Measurements from ENCODE around the gene MUC5AC.

Gene MUC5AC

DNA sequence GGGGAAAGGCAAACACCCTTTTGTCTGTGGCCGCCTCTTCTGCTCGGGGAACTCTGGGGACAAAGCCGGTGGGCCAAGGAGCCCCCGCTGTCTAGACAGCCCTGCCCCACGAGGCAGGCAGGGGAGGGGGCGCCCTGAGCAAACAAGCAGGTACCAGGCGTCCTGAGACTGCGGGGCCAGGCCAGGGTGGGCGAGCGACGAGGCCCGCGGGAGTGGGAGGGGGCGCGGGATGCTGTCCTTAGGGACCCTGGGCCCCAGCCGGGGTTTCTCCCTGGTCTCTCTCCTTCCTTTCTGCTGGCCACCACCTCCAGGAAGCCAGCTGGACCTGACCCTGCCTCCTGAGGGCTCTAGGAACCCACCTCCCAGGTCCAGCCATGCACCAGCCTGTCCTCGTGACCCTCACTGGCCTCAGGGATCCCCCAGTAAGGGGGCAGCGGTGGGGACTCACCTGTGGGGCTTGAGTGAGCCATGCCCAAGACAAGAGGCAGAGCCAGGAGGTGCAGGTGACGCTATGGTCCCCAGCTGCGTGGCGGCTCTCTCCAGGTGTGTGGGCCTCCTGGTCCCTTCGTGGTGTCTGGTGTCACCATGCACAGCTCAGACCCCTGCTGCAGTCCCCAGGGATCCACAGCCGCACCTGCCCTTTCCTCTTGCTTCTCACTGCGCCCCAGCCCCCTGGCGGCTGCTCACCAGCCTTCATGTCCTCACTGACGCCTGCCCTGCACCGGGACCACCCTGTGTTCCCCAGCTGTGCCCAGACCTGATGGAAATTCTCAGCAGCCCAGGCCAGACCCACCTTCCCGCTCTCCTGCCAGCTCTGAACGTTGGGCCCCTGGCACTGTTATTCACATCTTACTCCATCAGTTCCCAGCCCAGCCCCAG, 26.5 kb upstream of the MUC5AC start:
- Histone ChIP-seq H3K9me3 (ENCODE audit: control insufficient read depth, low read length) (no peaks in the 10 kb centered on the region), H3K27me3 (ENCODE audit: control insufficient read depth, insufficient read depth, low read length, poor library complexity, severe bottlenecking) (no peaks in the 10 kb centered on the region), H3K36me3 (ENCODE audit: control insufficient read depth, insufficient read depth, low read length) (no peaks in the 10 kb centered on the region), H3K4me1 (ENCODE audit: control insufficient read depth, insufficient read depth, low read length) (no peaks in the 10 kb centered on the region), H3K4me3 (ENCODE audit: insufficient read depth, low read depth, low read length) (no peak overlapping the region), H3K27ac (ENCODE audit: insufficient read depth, low read depth, low read length, poor library complexity, severe bottlenecking) (no peak overlapping the region)
- WGBS, 2 experiments: 85 to 87% methylated on average over 29 of the region's 29 CpGs

DNA sequence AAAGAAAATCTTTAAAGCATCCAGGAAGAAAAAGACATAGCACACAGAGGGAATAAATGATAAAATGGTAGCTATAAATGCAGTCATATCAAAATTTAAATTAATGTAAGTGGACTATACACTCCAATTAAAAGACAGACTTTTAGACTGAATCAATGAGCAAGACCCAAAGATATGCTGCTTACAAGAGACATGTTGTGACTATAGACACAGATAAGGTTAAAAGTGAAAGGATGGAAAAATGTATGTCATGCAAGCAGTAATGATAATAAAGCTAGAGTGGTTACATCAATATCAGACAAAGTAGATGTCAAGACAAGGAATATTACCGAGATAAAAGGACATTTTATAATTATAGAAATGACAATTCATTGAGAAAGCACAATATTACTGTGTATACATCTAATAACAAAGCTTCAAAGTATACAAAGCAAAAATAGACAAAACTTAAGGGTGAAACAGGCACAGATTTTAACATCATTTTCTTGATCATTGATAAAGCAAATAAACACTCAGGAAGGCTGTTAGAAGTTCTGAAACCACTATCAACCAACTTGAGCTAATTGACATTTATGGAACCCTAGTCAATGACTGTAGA, 22.8 kb upstream of the MUC5AC start:
- H3K36me3 ChIP-seq (ENCODE audit: control insufficient read depth, insufficient read depth, low read length): no peaks in the 10 kb centered on the region
- H3K9me3 ChIP-seq (ENCODE audit: control insufficient read depth, low read length): no peaks in the 10 kb centered on the region
- H3K4me1 ChIP-seq (ENCODE audit: control insufficient read depth, insufficient read depth, low read length): no peaks in the 10 kb centered on the region
- no peak overlapping the region for H3K4me3 ChIP-seq (ENCODE audit: insufficient read depth, low read depth, low read length)
- H3K27me3 ChIP-seq (ENCODE audit: control insufficient read depth, insufficient read depth, low read length, poor library complexity, severe bottlenecking): no peaks in the 10 kb centered on the region
- no CpG with 5 or more reads among the region's 1 CpG for WGBS, 2 experiments
- no peak overlapping the region for H3K27ac ChIP-seq (ENCODE audit: insufficient read depth, low read depth, low read length, poor library complexity, severe bottlenecking)

DNA sequence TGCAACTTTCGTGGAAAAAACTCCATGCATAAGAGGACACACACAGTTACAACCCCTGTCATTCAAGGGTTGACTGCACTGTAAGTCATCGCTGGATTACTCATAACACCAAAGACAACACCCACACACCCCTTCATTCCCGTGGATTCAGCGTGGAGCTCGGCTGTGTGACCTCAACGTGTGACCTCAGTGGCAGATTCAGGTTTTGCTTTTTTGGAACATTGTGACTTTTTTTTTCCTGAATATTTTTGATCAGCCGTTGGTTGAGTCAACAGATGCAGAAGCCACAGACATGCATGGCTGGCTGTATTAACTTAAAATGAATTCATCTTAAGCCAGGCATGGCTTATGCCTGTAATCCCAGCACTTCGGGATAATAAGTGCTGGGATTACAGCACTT, 19.7 kb upstream of the MUC5AC start:
- Histone ChIP-seq H3K27ac (ENCODE audit: insufficient read depth, low read depth, low read length, poor library complexity, severe bottlenecking) (no peak overlapping the region), H3K4me3 (ENCODE audit: insufficient read depth, low read depth, low read length) (no peak overlapping the region), H3K36me3 (ENCODE audit: control insufficient read depth, insufficient read depth, low read length) (no peaks in the 10 kb centered on the region), H3K4me1 (ENCODE audit: control insufficient read depth, insufficient read depth, low read length) (no peaks in the 10 kb centered on the region), H3K27me3 (ENCODE audit: control insufficient read depth, insufficient read depth, low read length, poor library complexity, severe bottlenecking) (no peaks in the 10 kb centered on the region), H3K9me3 (ENCODE audit: control insufficient read depth, low read length) (no peaks in the 10 kb centered on the region)
- WGBS, 2 experiments: 89 to 90% methylated on average over 8 of the region's 8 CpGs

DNA sequence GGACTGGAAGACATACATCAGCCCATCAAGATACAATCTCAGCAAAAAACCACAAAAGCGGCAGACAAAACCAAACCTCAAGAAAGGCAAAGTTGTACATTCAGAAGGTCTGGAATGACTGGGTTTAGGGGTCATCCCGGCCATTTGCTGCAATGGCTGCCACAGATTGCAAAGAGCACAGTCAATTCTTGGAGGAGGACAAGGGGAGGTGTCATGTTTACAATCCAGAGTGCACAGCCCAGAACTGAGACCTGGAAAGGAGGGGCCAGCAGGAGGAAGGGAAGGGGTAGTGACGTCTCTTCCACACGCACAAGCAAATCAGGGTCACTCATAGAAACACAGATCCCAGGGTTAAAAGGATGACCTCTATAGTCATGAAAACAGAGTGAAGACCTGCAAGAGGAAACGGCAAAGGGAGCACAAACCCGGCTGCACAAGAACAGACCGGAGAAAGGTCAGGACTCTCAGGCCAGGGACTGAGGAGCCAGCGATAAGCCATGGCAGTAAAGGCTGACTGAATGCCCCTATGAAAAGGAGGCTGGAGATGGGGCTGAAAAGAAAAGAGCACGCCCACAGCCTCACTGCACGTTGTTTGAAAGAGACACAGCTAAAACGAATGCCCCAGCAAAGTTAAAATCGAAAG, 18.2 kb upstream of the MUC5AC start:
- Histone ChIP-seq H3K36me3 (ENCODE audit: control insufficient read depth, insufficient read depth, low read length) (no peaks in the 10 kb centered on the region), H3K9me3 (ENCODE audit: control insufficient read depth, low read length) (no peaks in the 10 kb centered on the region), H3K27ac (ENCODE audit: insufficient read depth, low read depth, low read length, poor library complexity, severe bottlenecking) (no peak overlapping the region), H3K4me3 (ENCODE audit: insufficient read depth, low read depth, low read length) (no peak overlapping the region), H3K27me3 (ENCODE audit: control insufficient read depth, insufficient read depth, low read length, poor library complexity, severe bottlenecking) (no peaks in the 10 kb centered on the region), H3K4me1 (ENCODE audit: control insufficient read depth, insufficient read depth, low read length) (no peaks in the 10 kb centered on the region)
- WGBS, 2 experiments: 85 to 88% methylated on average over 12 of the region's 12 CpGs

DNA sequence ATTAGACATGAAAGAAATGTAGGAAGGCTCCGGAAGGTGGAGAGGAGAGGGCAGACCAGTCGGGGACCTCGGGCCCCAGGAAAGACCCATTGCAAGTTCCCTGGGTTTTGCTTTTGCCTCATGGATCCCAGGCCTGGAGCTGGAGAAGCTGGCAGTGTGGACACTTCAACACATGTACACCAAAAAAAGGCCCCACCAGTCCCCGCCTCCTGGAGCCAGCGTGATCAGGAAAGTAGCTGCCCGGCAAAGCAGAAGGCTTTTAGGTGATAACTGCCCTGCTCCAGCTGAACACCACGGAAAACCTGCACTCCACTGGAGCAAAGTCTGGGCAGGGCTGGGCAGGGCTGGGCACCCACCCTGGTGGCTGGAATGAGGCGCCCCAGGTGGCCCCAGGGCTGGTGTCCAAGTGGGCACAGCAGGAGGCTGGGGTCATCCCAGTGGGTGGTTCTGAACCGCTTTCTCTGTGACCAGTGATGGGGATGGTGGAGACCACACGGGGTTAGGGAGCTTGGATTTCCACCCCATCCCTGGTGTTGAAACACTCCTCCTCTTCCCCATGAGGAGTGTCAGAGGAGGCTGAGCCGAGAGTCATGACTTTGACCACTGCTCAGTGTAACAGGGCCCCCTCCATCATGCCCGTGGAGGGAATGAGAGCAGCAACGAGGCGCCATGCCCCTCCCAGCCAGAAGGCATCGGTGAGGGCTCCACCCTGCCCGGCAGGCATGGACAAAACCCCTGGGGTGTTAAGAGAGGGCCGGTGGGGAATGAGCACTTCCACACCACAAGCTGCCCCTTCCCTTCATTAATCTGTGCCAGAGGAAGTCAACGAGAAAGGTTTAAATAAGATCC, 16.9 kb upstream of the MUC5AC start:
- H3K27ac ChIP-seq (ENCODE audit: insufficient read depth, low read depth, low read length, poor library complexity, severe bottlenecking): no peak overlapping the region
- H3K27me3 ChIP-seq (ENCODE audit: control insufficient read depth, insufficient read depth, low read length, poor library complexity, severe bottlenecking): no peaks in the 10 kb centered on the region
- no peaks in the 10 kb centered on the region for H3K36me3 ChIP-seq (ENCODE audit: control insufficient read depth, insufficient read depth, low read length)
- no peak overlapping the region for H3K4me3 ChIP-seq (ENCODE audit: insufficient read depth, low read depth, low read length)
- WGBS, 2 experiments: 85 to 88% methylated on average over 18 of the region's 18 CpGs
- no peaks in the 10 kb centered on the region for H3K9me3 ChIP-seq (ENCODE audit: control insufficient read depth, low read length)
- no peaks in the 10 kb centered on the region for H3K4me1 ChIP-seq (ENCODE audit: control insufficient read depth, insufficient read depth, low read length)

DNA sequence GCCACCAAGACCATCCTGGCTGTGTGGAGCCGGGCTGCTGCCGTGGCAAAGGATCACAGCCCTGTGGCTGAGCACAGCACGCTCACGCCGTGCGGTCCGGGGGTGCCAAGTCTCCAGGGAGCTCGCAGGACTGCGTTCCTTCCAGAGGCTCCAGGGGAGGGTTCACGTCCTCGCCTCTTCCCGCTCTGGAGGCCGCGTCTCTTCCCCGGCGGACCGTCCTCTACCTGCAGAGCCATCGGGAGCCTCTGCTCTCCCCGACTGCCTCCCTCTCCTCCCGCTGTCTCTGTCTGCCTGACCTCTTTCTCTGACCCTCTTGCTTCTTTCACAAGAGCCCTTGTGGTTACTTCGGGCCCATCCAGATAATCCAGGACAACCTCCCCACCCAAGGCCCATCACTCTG, 11.4 kb upstream of the MUC5AC start:
- Histone ChIP-seq H3K27ac (ENCODE audit: insufficient read depth, low read depth, low read length, poor library complexity, severe bottlenecking) (no peak overlapping the region), H3K36me3 (ENCODE audit: control insufficient read depth, insufficient read depth, low read length) (no peaks in the 10 kb centered on the region), H3K4me3 (ENCODE audit: insufficient read depth, low read depth, low read length) (no peak overlapping the region), H3K4me1 (ENCODE audit: control insufficient read depth, insufficient read depth, low read length) (no peaks in the 10 kb centered on the region), H3K9me3 (ENCODE audit: control insufficient read depth, low read length) (no peaks in the 10 kb centered on the region), H3K27me3 (ENCODE audit: control insufficient read depth, insufficient read depth, low read length, poor library complexity, severe bottlenecking) (no peaks in the 10 kb centered on the region)
- 92 to 94% methylated on average over 21 of the region's 21 CpGs for WGBS, 2 experiments

DNA sequence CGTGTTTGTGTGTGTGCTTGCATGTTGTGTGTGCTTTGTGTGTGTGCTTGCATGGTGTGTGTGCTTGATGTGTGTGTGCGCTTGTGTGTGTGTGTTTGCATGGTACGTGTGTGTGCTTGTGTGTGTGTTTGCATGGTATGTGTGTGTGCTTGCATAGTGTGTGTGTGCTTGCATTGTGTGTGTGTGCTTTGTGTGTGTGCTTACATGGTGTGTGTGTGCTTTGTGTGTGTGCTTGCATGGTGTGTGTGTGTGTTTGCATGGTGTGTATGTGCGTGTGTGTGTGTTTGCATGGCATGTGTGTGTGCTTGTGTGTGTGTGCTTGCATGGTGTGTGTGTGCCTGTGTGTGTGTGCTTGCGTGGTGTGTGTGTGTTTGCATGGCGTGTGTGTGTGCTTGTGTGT, 10.0 kb upstream of the MUC5AC start:
- Histone ChIP-seq H3K27ac (ENCODE audit: insufficient read depth, low read depth, low read length, poor library complexity, severe bottlenecking) (no peak overlapping the region), H3K9me3 (ENCODE audit: control insufficient read depth, low read length) (no peaks in the 10 kb centered on the region), H3K4me1 (ENCODE audit: control insufficient read depth, insufficient read depth, low read length) (no peaks in the 10 kb centered on the region), H3K27me3 (ENCODE audit: control insufficient read depth, insufficient read depth, low read length, poor library complexity, severe bottlenecking) (no peaks in the 10 kb centered on the region), H3K4me3 (ENCODE audit: insufficient read depth, low read depth, low read length) (no peak overlapping the region), H3K36me3 (ENCODE audit: control insufficient read depth, insufficient read depth, low read length) (no peaks in the 10 kb centered on the region)
- 92 to 98% methylated on average over 6 of the region's 6 CpGs for WGBS, 2 experiments

DNA sequence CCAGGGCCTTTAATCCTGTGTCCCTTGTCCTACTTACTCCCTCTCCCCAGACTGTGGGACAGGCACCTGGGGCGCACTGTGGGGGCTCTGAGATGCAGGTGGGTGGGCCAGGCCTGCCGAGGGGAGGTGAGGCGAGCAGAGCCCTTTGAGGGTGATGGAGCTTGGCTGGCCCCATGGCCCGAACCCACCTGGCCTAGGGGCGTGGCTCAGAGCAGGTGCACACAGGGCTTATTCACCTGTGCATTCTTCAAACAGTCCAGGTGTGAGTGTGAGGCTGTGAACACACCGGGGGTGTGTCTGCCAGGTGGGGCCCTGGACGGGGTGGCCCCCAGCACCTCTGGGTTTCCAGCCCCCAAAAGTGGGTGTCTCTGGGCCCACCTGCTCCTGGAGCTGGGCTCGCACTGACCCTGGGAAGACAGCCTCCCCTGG, 9.0 kb upstream of the MUC5AC start:
- Histone ChIP-seq H3K27ac (ENCODE audit: insufficient read depth, low read depth, low read length, poor library complexity, severe bottlenecking) (no peak overlapping the region), H3K4me3 (ENCODE audit: insufficient read depth, low read depth, low read length) (no peak overlapping the region), H3K36me3 (ENCODE audit: control insufficient read depth, insufficient read depth, low read length) (no peaks in the 10 kb centered on the region), H3K27me3 (ENCODE audit: control insufficient read depth, insufficient read depth, low read length, poor library complexity, severe bottlenecking) (no peaks in the 10 kb centered on the region), H3K4me1 (ENCODE audit: control insufficient read depth, insufficient read depth, low read length) (no peaks in the 10 kb centered on the region), H3K9me3 (ENCODE audit: control insufficient read depth, low read length) (no peaks in the 10 kb centered on the region)
- WGBS, 2 experiments: 90 to 92% methylated on average over 8 of the region's 8 CpGs

DNA sequence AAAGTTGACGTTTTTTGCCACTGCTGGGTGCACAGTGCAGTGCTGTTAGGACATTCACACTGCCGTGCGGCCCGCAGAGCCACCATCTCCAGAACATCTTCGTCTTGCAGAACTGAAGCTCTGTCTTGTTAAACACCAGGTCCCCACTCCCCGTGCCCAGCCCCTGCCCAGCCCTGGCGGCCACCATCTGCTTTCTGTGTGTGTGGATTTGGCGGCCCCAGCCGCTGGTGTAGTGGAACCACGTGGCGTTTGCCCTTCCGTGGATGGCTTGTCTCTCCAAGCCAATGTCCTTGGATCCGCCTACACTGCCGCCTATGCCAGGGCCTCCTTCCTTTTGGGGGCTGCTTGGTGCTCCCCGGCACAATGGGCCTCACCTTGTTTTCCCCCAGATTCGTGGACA, 8.2 kb upstream of the MUC5AC start:
- H3K4me1 ChIP-seq (ENCODE audit: control insufficient read depth, insufficient read depth, low read length): no peaks in the 10 kb centered on the region
- H3K27ac ChIP-seq (ENCODE audit: insufficient read depth, low read depth, low read length, poor library complexity, severe bottlenecking): no peak overlapping the region
- H3K9me3 ChIP-seq (ENCODE audit: control insufficient read depth, low read length): no peaks in the 10 kb centered on the region
- H3K4me3 ChIP-seq (ENCODE audit: insufficient read depth, low read depth, low read length): no peak overlapping the region
- no peaks in the 10 kb centered on the region for H3K36me3 ChIP-seq (ENCODE audit: control insufficient read depth, insufficient read depth, low read length)
- no peaks in the 10 kb centered on the region for H3K27me3 ChIP-seq (ENCODE audit: control insufficient read depth, insufficient read depth, low read length, poor library complexity, severe bottlenecking)
- 92 to 94% methylated on average over 16 of the region's 16 CpGs for WGBS, 2 experiments

DNA sequence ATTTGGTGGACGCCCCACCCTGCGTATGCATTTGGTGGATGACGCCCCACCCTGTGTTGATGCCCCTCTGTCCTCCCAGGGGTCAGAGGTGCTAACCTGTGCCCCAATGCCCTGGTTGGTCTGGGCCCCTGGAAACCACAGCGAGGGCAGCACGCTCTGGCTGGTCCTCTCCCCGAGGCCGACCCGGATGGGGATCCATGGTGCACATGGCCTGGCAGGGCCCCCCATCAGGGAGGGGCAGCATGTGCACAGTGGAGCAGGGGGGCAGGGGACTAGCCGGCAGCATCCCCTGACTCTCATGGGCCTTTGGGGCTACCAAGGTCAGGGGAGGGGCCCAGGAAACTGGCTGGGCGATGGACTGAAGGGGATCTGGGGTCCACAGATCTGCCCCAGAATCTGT, 7.6 kb upstream of the MUC5AC start:
- Histone ChIP-seq H3K4me1 (ENCODE audit: control insufficient read depth, insufficient read depth, low read length) (no peaks in the 10 kb centered on the region), H3K27ac (ENCODE audit: insufficient read depth, low read depth, low read length, poor library complexity, severe bottlenecking) (no peak overlapping the region), H3K9me3 (ENCODE audit: control insufficient read depth, low read length) (no peaks in the 10 kb centered on the region), H3K27me3 (ENCODE audit: control insufficient read depth, insufficient read depth, low read length, poor library complexity, severe bottlenecking) (no peaks in the 10 kb centered on the region), H3K4me3 (ENCODE audit: insufficient read depth, low read depth, low read length) (no peak overlapping the region), H3K36me3 (ENCODE audit: control insufficient read depth, insufficient read depth, low read length) (no peaks in the 10 kb centered on the region)
- WGBS, 2 experiments: 94 to 96% methylated on average over 10 of the region's 10 CpGs

Measured in ectodermal cell (in vitro differentiated cells).